ENCODE measurements around the gene ASPA.
"Not testable (repeated sequence)": the region's sequence is repeated elsewhere in the genome, so short reads cannot be mapped to it uniquely, and the experiment has no call there.

GRCh38 chr17:3519472-3519871, 43.7 kb downstream of the ASPA start:
- TF ChIP-seq CTCF (IDR thresholded peaks at IDR 0.05); POLR2AphosphoS5 (IDR thresholded peaks at IDR 0.05); POLR2A (IDR thresholded peaks at IDR 0.05; ENCODE audit: low read depth): not testable (repeated sequence)
